ENCODE data around the gene ZNF428. TPM values are rescaled to one million over a fixed set of nuclear protein-coding genes. Genes with fewer than 3 reads are reported as not detected.

Gene ZNF428
- total and polyA plus RNA-seq, 2 of the 8 experiments (the other 6 are each of a cell fraction or from before 2014, with no cell fraction given) = 7.8 to 16.7 TPM

GRCh38 chr19:43575156-43575950 lies 44.1 kb downstream of the ZNF428 start, which contains the start of the genes PINLYP and XRCC1 (continued):
- TF ChIP-seq CBX5 (IDR thresholded peaks at IDR 0.05; ENCODE audit: low read depth, low read length) (no peak), KDM1A (IDR thresholded peaks at IDR 0.05; ENCODE audit: borderline replicate concordance, low read length) (no peak), NRF1 (IDR thresholded peaks at IDR 0.05; ENCODE audit: low read depth, low read length) (peak; percentile 89), BCL11A (IDR thresholded peaks at IDR 0.05; ENCODE audit: low read depth in 2 of 2, low read length in 2 of 2) (no peak), POLR2A (IDR thresholded peaks at IDR 0.05; ENCODE audit: control extremely low read depth in 1 of 2, low read depth in 2 of 2, low read length in 2 of 2) (peak; percentile 18 to 66), EP300 (IDR thresholded peaks at IDR 0.05; ENCODE audit: borderline replicate concordance in 1 of 2, low read depth in 2 of 2, low read length in 2 of 2) (no peak), TBP (IDR thresholded peaks at IDR 0.05; ENCODE audit: low read depth, low read length) (peak; percentile 50; the same call in 1 of the 2 replicates), POU5F1 (IDR thresholded peaks at IDR 0.05; ENCODE audit: low read depth, low read length) (no peak), CHD1 (IDR thresholded peaks at IDR 0.05; ENCODE audit: low read depth, low read length) (no peak), ZNF274 (IDR thresholded peaks at IDR 0.05; ENCODE audit: borderline replicate concordance, extremely low read depth, low read length) (no peak), ATF3 (IDR thresholded peaks at IDR 0.05; ENCODE audit: insufficient read depth, low read depth, low read length) (peak; percentile 33; the same call in 1 of the 2 replicates), RFX5 (IDR thresholded peaks at IDR 0.05; ENCODE audit: borderline replicate concordance, low read depth, low read length) (peak; percentile 92), USF2 (IDR thresholded peaks at IDR 0.05; ENCODE audit: low read length) (no peak), MAFK (IDR thresholded peaks at IDR 0.05; ENCODE audit: low read depth, low read length) (no peak), YY1 (IDR thresholded peaks at IDR 0.05; ENCODE audit: low read depth, low read length) (peak; percentile 73; the same call in 1 of the 2 replicates), POLR2AphosphoS5 (IDR thresholded peaks at IDR 0.05; ENCODE audit: low read depth, low read length) (peak; percentile 77; the same call in 1 of the 2 replicates), E2F6 (IDR thresholded peaks at IDR 0.05) (no peak; the same call in 1 of the 2 replicates), CTCF (IDR thresholded peaks at IDR 0.05; ENCODE audit: control extremely low read depth in 1 of 3, insufficient read depth in 1 of 3, low read depth in 1 of 3, low read length in 3 of 3) (no peak)
